Nephron (organoid): Measurements from ENCODE around the gene NPFFR2.

Experiments used
- H3K27ac Mint-ChIP-seq, 3 experiments: 2 replicates each; pipeline ENCODE4 v1.8.0; 2020; ENCODE audit warnings: mixed read lengths in 3 of 3, mild to moderate bottlenecking in 2 of 3, moderate library complexity in 1 of 3
- H3K27me3 Mint-ChIP-seq: 2 replicates; pipeline ENCODE4 v1.8.0; 2021; ENCODE audit warnings: low read depth, mild to moderate bottlenecking, moderate library complexity, mixed read lengths
- H3K36me3 Mint-ChIP-seq: 2 replicates; pipeline ENCODE4 v1.8.0; 2020; ENCODE audit warnings: low read depth, mixed read lengths
- H3K4me1 Mint-ChIP-seq: 2 replicates; pipeline ENCODE4 v1.8.0; 2020; ENCODE audit warnings: mixed read lengths
- H3K4me3 Mint-ChIP-seq, 3 experiments: 2 replicates each; pipeline ENCODE4 v1.8.0; 2020; ENCODE audit warnings: mild to moderate bottlenecking in 3 of 3, mixed read lengths in 3 of 3, moderate library complexity in 2 of 3
- H3K9me3 Mint-ChIP-seq: 2 replicates; pipeline ENCODE4 v1.8.0; 2020; ENCODE audit warnings: mixed read lengths
- CTCF ChIP-seq, 3 experiments: fragments of 200-600 bp; sonication (generic); IDR thresholded peaks; one replicate each; pipeline ENCODE4 v1.5.0; 2021; ENCODE audit warnings: antibody characterized with exemption in 3 of 3; ENCODE audit not compliant: unreplicated experiment in 3 of 3

NPFFR2 gene

GRCh38 chr4:72186714-72187113 is 154.9 kb downstream of the NPFFR2 start:
- Mint-ChIP-seq H3K27ac (peak overlapping the region in 1 of 3 experiments; percentile 59), H3K9me3 (no peaks in the 10 kb centered on the region), H3K27me3 (no peaks in the 10 kb centered on the region), H3K4me3 (no peak overlapping the region), H3K4me1 (no peaks in the 10 kb centered on the region), H3K36me3 (no peaks in the 10 kb centered on the region)
- TF ChIP-seq CTCF (IDR thresholded peaks at IDR 0.05; ENCODE audit: unreplicated experiment in 3 of 3), result no peak

- H3K27me3 Mint-ChIP-seq, result no peaks in the 10 kb centered on the region
These were observed 162.2 kb downstream of the NPFFR2 start for GRCh38 chr4:72194046-72194445.

GRCh38 chr4:72194453-72194852 is 162.7 kb downstream of the NPFFR2 start:
- no peak for TF ChIP-seq CTCF (IDR thresholded peaks at IDR 0.05; ENCODE audit: unreplicated experiment in 3 of 3)
- Mint-ChIP-seq H3K4me1 (no peaks in the 10 kb centered on the region), H3K27ac (no peak overlapping the region), H3K27me3 (no peaks in the 10 kb centered on the region), H3K4me3 (no peak overlapping the region), H3K36me3 (no peaks in the 10 kb centered on the region), H3K9me3 (no peaks in the 10 kb centered on the region)

More at GRCh38 chr4:72194046-72194445, 162.2 kb downstream of the NPFFR2 start:
- no peaks in the 10 kb centered on the region for H3K36me3 Mint-ChIP-seq
- no peak overlapping the region for H3K27ac Mint-ChIP-seq
- TF ChIP-seq CTCF (IDR thresholded peaks at IDR 0.05; ENCODE audit: unreplicated experiment in 3 of 3), result no peak
- no peak overlapping the region for H3K4me3 Mint-ChIP-seq
- H3K9me3 Mint-ChIP-seq, result no peaks in the 10 kb centered on the region
- no peaks in the 10 kb centered on the region for H3K4me1 Mint-ChIP-seq
